ENCODE measurements around the gene TIGD2.

The TIGD2 gene

DNA sequence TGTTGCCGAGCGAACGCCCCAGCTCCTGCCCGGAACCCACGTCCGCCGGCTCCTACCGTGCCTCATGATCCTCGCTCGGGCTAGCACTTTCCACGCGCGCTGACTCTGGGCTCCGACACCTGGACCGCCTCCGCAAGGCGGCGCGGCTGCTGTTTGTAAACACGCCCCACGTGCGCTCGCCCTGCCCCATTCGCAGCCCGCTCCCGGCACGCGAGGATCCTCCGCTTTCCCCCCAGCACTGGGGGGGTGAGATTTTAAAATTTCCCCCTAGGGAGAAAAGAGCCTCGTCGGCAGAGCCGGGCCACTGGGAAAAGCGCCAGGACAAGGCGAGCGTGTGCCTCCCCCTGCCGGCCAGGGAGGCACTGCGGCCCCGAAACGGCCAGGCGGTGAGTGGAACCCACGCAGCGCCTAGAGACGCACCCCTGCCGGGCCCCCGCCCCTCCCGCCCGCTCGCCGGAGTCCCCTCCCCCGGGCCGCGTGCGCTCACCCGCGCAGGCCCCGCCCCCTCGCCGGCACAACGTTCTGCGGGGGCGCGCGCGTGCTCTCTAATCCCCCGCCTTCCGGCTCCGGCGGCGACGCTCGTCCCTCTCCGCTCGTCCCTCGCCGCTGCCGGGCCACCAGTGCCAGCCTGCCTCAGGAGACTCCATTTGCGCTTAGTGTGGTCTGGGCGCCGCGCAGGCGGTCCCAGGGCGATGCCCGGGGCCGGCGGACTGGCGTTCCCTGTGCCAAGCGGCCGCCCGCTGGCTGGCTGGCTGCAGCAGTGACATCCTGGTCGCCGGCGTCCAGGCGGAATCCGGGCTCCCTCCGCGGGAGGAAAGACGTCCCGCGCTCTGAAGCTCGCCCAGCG, at the start of gene TIGD2:
Gene TIGD2 (plus strand): TSS at position 548 of the 847 bp plus-strand sequence. CDS start 1,442 bp downstream, outside the sequence.
- DNase-seq: peak; percentile 75

DNA sequence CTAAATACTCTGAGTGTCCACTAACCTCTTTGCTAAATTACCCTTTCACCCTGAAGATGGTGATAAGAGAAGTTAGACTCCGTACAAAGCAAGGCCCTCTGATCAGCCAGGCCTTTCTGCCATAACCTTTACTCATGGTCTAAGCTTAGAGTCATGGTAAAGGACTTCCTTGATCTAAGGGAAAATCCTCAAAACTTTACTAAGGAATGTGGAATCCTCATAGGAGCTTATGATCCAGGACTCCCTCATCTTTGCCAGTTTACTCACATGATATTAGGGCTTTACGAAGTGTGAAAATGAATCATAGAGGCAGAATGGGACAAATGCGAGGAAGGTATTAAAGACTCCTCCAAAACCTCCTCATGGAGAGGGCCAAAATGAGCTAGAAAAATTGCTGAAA, 46.5 kb upstream of the TIGD2 start:
- no peak for DNase-seq

DNA sequence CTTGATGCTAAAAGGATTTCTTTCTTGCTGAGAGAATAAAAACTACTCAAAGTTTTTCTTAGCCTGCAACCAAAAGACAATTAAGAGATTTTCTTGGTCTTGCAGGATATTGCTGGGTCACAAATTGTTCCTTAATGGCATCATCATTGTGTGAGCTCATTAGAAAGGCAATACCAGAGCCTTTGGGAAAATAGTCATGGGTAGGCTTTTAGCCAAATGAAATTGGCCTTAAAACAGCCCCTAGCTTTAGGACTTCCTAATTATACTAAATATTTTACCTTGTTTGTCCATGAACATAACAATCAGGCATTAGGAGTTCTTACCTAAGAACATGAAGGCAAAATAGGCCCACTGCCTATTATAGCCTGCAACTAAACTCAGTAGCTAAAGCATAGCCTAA, 43.9 kb upstream of the TIGD2 start:
- no peak for DNase-seq

DNA sequence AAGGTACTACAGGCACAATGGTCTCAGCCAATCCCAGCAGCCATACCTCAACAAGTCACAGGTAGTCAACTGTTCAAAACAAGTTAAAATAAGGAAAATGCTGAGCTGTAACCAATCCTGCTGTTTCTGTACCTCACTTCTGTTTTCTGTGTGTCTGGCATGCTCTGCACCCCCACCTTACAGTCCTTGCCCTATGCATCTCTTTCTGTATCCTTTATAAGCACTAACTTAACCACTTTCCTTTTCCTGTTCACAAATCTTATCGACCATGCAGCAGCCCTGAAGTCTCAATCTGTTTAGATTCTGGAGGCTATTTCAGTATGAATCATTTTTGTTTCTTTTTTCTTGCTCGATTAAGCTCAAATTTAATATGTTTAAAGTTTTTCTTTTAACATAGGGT, 41.9 kb upstream of the TIGD2 start:
- no peak for DNase-seq

DNA sequence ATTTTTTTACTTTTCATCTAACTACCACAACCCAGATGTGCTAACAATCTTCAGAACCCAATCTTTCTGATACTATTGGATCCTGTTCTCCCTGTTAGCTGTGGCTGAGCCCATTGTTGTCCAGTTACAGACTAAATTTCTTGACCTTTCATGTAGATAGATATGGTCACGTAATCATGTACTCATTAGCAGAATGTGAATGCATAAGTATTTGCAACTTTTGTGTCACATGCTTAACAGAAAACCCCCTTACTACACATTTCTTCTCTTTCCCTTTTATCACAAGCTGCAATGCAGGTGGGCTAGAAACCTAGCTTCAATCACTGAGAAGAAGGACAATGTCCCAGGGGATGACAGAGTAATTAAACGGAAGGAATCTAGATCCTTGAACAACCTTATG, 41.3 kb upstream of the TIGD2 start:
- no peak for DNase-seq

- DNase-seq: no peak
These were observed 40.0 kb upstream of the TIGD2 start for GRCh38 chr4:89071311-89071710.

- DNase-seq: peak; percentile 15
These were observed 38.4 kb upstream of the TIGD2 start for GRCh38 chr4:89072921-89073320.

DNA sequence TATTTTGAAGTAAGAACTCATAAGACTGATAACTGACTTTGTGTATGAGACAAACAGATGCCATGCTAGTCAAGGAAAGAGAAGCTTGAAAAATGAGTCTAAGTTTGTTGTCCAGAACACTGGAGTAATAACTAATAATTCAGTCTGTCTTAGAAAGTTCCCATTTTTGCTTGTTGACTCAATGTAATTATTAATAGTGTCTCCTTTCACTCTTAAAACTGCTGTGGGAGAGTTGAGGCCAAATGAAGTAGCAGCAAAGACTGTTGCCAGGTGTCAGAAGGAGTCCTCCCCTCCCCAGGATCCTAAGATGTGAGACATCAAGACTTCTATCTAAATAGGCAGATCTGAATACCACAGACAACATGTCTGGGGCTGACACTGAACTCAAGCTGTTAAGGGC, 33.6 kb upstream of the TIGD2 start:
- DNase-seq: no peak

DNA sequence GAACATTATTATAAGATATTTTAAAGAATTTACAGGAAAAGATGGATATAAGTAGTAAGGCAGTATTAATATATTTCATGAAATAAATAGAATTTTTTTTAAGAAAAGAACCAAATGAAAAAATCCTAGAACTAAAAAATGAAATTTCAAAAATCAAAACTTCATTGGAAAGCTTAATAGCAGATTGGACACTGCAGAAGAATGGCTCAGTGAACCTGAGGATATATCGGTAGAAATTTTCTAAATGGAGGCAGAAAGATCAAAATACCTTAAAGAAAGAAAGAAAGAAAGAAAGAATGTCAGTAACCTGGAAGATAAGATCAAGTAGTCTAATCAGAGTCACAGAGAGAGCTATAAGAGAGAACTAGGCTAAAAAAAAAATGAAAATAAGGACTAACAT, 33.0 kb upstream of the TIGD2 start:
- DNase-seq: no peak

DNA sequence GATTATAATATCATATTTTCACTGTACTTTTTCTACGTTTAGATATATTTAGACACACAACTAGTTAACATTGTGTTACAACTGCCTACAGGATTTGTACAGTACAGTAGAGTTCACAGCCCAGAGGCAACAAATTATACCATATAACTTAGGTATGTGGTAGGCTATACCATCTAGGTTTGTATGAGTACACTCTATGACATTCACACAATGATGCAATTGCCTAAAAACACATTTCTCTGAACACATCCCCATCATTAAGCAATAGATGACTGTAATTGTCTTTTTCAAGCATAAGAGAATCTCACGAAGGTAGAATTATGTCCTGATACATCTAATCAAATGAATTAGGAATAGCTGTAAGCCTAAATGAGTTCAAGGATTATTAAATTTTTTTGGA, 12.3 kb upstream of the TIGD2 start:
- DNase-seq: no peak

DNA sequence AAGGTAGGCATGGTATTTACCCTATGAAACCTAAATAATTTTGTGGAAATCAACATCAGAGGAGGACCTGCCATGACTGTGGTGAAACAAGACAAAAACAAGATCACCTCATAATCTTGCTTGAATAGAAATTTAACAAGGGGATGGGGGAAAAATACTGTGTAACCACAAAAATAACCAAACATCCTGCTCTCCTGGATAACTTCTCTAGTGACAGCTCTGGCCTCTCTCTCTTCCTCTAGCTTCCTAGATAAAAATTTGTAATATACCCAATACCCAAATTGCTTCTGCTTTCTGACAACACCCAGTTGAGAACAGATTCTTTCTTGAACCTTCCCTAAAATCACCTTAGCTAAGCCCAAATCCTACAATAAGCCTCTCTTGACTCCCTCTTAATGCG, 11.9 kb upstream of the TIGD2 start:
- DNase-seq: no peak

- DNase-seq: no peak
These were observed 10.5 kb upstream of the TIGD2 start for GRCh38 chr4:89100853-89101252.

GRCh38 chr4:89101256-89102161, 9.8 kb upstream of the TIGD2 start:
- DNase-seq: no peak

DNA sequence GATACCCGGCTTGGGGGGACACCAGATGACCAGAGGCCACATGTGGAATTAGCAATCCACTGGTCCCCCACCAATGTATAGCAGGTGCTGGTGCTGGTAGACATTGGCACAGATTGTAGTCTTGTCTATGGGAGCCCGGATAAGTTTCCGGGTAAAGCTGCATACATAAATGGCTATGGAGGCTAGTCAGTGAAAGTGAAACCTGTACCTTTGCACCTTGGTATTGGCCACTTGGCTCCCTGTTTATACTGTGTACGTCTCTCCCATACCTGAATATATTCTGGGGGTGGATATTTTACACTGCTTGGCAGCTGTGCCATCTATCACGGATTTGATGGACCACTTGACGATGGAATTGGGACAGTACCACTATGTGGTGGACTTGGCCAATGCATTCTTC, 5.6 kb upstream of the TIGD2 start:
- DNase-seq: no peak

DNA sequence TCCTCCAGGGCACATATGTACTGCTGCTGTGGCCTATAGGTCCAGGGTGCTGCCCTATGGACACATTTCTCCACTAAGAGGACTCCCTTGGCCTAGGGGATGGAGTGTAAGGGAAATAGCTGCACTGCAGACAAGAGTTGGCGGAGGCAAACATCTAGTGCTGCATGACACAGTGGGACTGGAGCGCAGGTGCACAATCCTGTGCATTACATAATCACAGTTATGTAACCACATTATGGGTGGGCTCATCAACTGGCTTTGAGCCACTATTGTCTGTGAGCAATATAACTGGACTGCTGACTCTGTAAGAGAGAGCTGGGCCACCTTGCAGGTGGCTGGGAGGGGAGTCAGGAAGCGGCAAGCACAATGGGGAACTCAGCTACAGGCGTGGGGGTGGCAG, 3.2 kb upstream of the TIGD2 start:
- DNase-seq: no peak

GRCh38 chr4:89109841-89110540, 1.3 kb upstream of the TIGD2 start:
- DNase-seq: no peak

DNA sequence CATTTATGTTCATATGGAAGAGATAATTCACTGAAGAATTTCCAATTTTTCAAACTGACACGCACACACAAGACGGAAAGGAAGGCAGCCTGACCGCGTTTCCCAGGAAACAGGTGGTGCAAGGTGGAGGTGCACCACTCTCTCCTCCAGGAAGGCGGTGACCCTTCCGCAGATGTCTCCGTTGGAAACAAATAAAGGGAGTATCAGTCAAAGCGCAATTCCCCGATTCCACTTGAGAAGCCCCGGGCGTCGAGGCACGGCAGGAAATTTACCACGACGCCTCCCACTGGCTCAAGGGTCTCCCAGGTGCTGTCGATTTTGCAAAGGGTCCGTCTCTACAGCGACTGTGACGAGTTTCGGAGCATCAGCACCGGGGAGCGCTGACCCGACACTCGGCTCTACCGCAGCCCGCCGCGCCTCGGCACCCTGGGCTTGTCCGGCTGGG, 770 bp upstream of the TIGD2 start:
- peak; percentile 3 for DNase-seq

DNA sequence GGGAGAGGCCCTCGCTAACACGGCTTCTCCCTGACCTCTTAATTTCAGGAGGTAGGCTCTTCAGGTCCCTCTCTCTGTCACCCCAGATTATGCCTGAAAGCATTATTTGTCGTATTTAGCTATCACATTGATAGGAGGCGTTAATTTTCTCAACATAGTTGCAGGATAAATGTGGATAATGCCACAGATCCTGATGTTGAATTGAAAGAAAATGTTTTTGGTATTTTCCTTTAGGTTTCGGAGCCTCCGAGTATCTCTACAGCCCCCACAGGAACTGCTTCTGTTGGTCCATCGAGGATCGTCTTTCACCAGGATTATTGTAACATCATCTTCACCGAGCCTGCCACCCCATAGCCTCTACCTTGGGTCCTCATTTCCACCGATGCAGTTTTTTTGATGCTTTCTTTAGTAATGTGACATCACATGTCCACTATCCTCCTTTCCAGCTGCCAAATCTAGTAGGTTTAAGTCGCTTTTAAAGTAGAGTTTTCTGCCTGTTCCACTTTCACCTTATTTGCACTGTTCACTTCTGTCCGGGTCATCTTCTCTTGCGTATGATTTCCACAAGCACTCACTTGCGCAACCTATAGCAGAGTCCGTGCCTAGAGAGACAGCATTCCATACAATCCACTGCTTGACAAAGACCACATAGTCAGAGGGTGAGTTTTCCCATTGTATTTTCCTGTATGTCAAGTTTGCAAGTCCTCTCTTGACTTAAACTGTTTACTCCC, 665 bp downstream of the TIGD2 start:
- DNase-seq: no peak

DNA sequence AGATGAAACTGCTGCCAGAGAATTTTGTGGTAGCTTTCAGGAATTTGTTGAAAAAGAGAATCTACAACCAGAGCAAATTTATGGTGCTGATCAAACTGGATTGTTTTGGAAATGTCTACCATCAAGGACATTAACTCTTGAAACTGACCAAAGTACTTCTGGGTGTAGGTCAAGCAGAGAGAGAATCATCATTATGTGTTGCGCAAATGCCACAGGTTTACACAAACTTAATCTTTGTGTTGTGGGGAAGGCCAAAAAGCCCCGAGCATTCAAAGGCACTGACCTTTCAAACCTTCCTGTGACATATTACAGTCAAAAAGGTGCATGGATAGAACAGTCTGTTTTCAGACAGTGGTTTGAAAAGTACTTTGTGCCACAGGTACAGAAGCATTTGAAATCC, 2.1 kb downstream of the TIGD2 start:
- DNase-seq: no peak

- no peak for DNase-seq
These were observed 2.8 kb downstream of the TIGD2 start for GRCh38 chr4:89114100-89114499.

DNA sequence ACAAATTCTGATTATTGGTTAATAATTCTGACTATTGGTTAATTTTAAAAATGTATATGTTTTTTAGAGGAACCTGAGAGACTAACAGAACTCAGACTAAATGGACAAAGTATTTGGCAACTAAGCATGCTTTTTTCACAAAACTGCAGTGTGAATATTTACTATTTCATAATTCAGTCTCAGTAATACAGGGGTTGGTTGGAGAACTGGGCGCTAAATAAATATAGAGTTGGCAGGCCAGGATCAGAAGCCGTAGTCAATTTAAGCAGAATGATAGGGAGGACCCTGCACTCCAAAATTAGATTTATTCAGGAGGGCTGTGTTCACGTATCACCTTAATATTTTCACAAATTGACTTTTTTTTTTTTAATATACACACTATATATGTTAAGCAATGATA, 5.8 kb downstream of the TIGD2 start:
- no peak for DNase-seq

DNA sequence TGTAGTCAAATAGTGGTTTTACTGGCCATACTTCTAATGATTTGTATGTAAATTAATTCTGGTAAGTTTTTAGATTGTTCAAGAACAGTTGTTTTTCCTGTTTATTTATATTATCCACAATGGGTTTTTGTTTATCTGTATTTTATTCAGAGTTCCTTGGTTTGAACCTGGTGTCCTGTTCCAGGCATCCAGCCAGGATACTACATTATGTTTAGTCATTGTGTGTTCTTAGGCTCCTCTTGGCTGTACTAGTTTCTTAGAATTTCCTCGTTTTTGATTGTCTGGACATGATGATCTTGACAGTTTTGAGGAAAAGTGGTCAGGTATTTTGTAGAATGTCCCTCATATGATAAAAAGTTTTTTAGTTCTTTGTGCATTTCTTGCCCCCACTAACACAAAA, 7.8 kb downstream of the TIGD2 start:
- DNase-seq: no peak

GRCh38 chr4:89119836-89120235, 8.5 kb downstream of the TIGD2 start:
- DNase-seq: no peak
